Erythroblast (primary cell): Measurements from ENCODE around the gene PRPH2.

Source experiments
- GATA1 ChIP-seq: IDR thresholded peaks from 2 replicates; pipeline ENCODE4 v1.6.1; 2011; ENCODE audit warnings: low read depth, mild to moderate bottlenecking, control low read depth, low read length, moderate library complexity
- POLR2A ChIP-seq: IDR thresholded peaks from 2 replicates; pipeline ENCODE4 v1.6.1; 2011; ENCODE audit warnings: mild to moderate bottlenecking, low read length

- TF ChIP-seq POLR2A (no peak), GATA1 (no peak)
Observed at GRCh38 chr6:42748203-42748898, 26.0 kb upstream of the PRPH2 start.
